SK-N-SH (cell line): ENCODE data around the gene STX2. TPM values are rescaled to one million over a fixed set of nuclear protein-coding genes. Genes with fewer than 3 reads are reported as not detected.

ENCODE experiments used
- CTCF ChIA-PET: fragments of 300-600, 350-600 bp; formaldehyde crosslinking; extraction: SDS; loops from one replicate; lab custom pipeline; 2021; lab: Yijun Ruan, JAX
- POLR2A ChIA-PET: fragments of 350-600 bp; sonication (Branson Sonifier 250); formaldehyde crosslinking; extraction: SDS; loops from one replicate; lab custom pipeline; 2020; ENCODE audit warnings: antibody characterized with exemption, inconsistent platforms; lab: Yijun Ruan, JAX
- DNase-seq: peaks from one replicate; pipeline ENCODE4 v3.0.0; 2012
- H2AFZ ChIP-seq: fragments of 200-600 bp; sonication (generic); 2 replicates; pipeline ENCODE4 v1.8.1; 2016; ENCODE audit warnings: antibody characterized with exemption, mild to moderate bottlenecking, low read depth
- H3F3A ChIP-seq: fragments of 200-600 bp; sonication (generic); replicated peaks from 2 replicates; pipeline ENCODE3; 2016; ENCODE audit warnings: antibody characterized with exemption, mild to moderate bottlenecking; ENCODE audit not compliant: insufficient read depth
- H3K27ac ChIP-seq, 2 experiments: fragments of 200-500 bp in 1 of 2; fragments of 200-600 bp in 1 of 2; sonication (Bioruptor generic) in 1 of 2; sonication (generic), shearing (Covaris generic) in 1 of 2; 2 replicates each; pipeline versions ENCODE4 v1.5.1 to v1.6.1; 2014 to 2016; ENCODE audit warnings: low read depth in 2 of 2, inconsistent platforms in 1 of 2, low read length in 1 of 2, mild to moderate bottlenecking in 1 of 2, mixed read lengths in 1 of 2
- H3K27me3 ChIP-seq: fragments of 200-600 bp; sonication (generic), shearing (Covaris generic); 2 replicates; pipeline ENCODE4 v1.6.1; 2016; ENCODE audit warnings: mixed run types; ENCODE audit not compliant: insufficient read depth
- H3K36me3 ChIP-seq, 2 experiments: fragments of 200-500 bp in 1 of 2; fragments of 200-600 bp in 1 of 2; sonication (Bioruptor generic) in 1 of 2; sonication (generic) in 1 of 2; replicated peaks in 1 of 2; 2 replicates each; pipeline versions ENCODE3 to v1.5.1; 2014 to 2016; ENCODE audit warnings: low read length in 1 of 2, mild to moderate bottlenecking in 1 of 2; ENCODE audit not compliant: insufficient read depth in 2 of 2, control insufficient read depth in 1 of 2
- H3K4me1 ChIP-seq, 2 experiments: fragments of 200-500 bp in 1 of 2; fragments of 200-600 bp in 1 of 2; sonication (Bioruptor generic) in 1 of 2; sonication (generic), shearing (Covaris generic) in 1 of 2; 2 replicates each; pipeline versions ENCODE4 v1.5.1 to v1.6.1; 2014 to 2016; ENCODE audit warnings: low read depth in 1 of 2, low read length in 1 of 2, mixed run types in 1 of 2; ENCODE audit not compliant: insufficient read depth in 2 of 2, control insufficient read depth in 1 of 2
- H3K4me2 ChIP-seq: fragments of 200-600 bp; sonication (generic), shearing (Covaris generic); 2 replicates; pipeline ENCODE4 v1.6.1; 2017; ENCODE audit warnings: mixed run types
- H3K4me3 ChIP-seq, 2 experiments: fragments of 200-500 bp in 1 of 2; fragments of 200-600 bp in 1 of 2; sonication (Bioruptor generic) in 1 of 2; sonication (generic), shearing (Covaris generic) in 1 of 2; 2 replicates each; pipeline versions ENCODE4 v1.5.1 to v1.8.1; 2014 to 2016; ENCODE audit warnings: low read depth in 2 of 2, inconsistent platforms in 1 of 2, low read length in 1 of 2, mild to moderate bottlenecking in 1 of 2, mixed read lengths in 1 of 2, moderate library complexity in 1 of 2
- H3K79me2 ChIP-seq: fragments of 200-600 bp; sonication (generic); 2 replicates; pipeline ENCODE4 v1.8.1; 2017; ENCODE audit warnings: mild to moderate bottlenecking; ENCODE audit not compliant: insufficient read depth
- H3K9ac ChIP-seq: fragments of 200-600 bp; sonication (generic); 2 replicates; pipeline ENCODE4 v1.6.1; 2017; ENCODE audit warnings: mixed run types
- H3K9me2 ChIP-seq: fragments of 200-600 bp; sonication (generic); 2 replicates; pipeline ENCODE4 v1.6.1; 2017; ENCODE audit warnings: mixed run types
- H3K9me3 ChIP-seq: fragments of 200-600 bp; sonication (generic); 2 replicates; pipeline ENCODE4 v1.6.1; 2017; ENCODE audit warnings: mixed run types, mild to moderate bottlenecking, moderate library complexity
- H4K20me1 ChIP-seq: fragments of 200-600 bp; sonication (generic); 2 replicates; pipeline ENCODE4 v1.6.1; 2017; ENCODE audit warnings: mild to moderate bottlenecking, mixed run types; ENCODE audit not compliant: insufficient read depth
- CHD2 ChIP-seq: fragments of 150-350 bp; IDR thresholded peaks from 2 replicates; pipeline ENCODE4 v1.6.1; 2018; ENCODE audit warnings: low read length; ENCODE audit not compliant: partially characterized antibody
- EP300 ChIP-seq, 2 experiments: IDR thresholded peaks; 2 replicates each; pipeline versions ENCODE4 v1.4.0 to v1.6.1; 2012; ENCODE audit warnings: borderline replicate concordance in 1 of 2, low read depth in 1 of 2, low read length in 1 of 2
- FOXM1 ChIP-seq: IDR thresholded peaks from 2 replicates; pipeline ENCODE4 v1.4.0; 2012; ENCODE audit warnings: low read depth, mild to moderate bottlenecking
- JUND ChIP-seq: IDR thresholded peaks from 2 replicates; pipeline ENCODE4 v1.4.0; 2012
- MXI1 ChIP-seq: IDR thresholded peaks from 2 replicates; pipeline ENCODE4 v1.6.1; 2012; ENCODE audit warnings: mild to moderate bottlenecking, low read depth, low read length, improper control_type of control experiment
- NRF1 ChIP-seq: IDR thresholded peaks from 2 replicates; pipeline ENCODE4 v1.6.1; 2012; ENCODE audit warnings: low read depth, mild to moderate bottlenecking, low read length
- PBX3 ChIP-seq: IDR thresholded peaks from 2 replicates; pipeline ENCODE4; 2012
- REST ChIP-seq: IDR thresholded peaks from 2 replicates; pipeline ENCODE4 v1.6.1; 2012; ENCODE audit warnings: mild to moderate bottlenecking, low read depth, low read length, moderate library complexity
- SIN3A ChIP-seq: IDR thresholded peaks from 2 replicates; pipeline ENCODE4 v1.6.1; 2012; ENCODE audit warnings: low read depth, mild to moderate bottlenecking, low read length, moderate library complexity, borderline replicate concordance
- TEAD4 ChIP-seq: IDR thresholded peaks from 2 replicates; pipeline ENCODE4 v1.4.0; 2012; ENCODE audit warnings: mild to moderate bottlenecking, borderline replicate concordance; ENCODE audit not compliant: insufficient read depth
- USF1 ChIP-seq: IDR thresholded peaks from 2 replicates; pipeline ENCODE4 v1.4.0; 2012; ENCODE audit warnings: low read depth, borderline replicate concordance
- YY1 ChIP-seq: IDR thresholded peaks from 2 replicates; pipeline ENCODE4 v1.4.0; 2012; ENCODE audit warnings: low read depth, mild to moderate bottlenecking
- WGBS: methylation state at CpG from one replicate; pipeline ENCODE4 v1.1.6; 2017; ENCODE audit warnings: low lambda C conversion rate; 5-methylcytosine and 5-hydroxymethylcytosine counted together
- polyA plus RNA-seq, 3 experiments: library from polyadenylated mRNA; depleted of rRNA; stranded (reverse); fragments of >200 nt; gene quantifications; 2 replicates each; pipeline ENCODE4 v1.2.3, GENCODE V29; 2012
- TF ChIP-seq, protein P1 (sequence below): fragments of 200-600 bp; sonication (generic); IDR thresholded peaks from 2 replicates; pipeline ENCODE4 v1.6.1; 2017; ENCODE audit warnings: antibody characterized with exemption, mild to moderate bottlenecking, moderate library complexity
- TF ChIP-seq, protein P2 (sequence below): IDR thresholded peaks from 2 replicates; pipeline ENCODE4 v1.4.0; 2012; ENCODE audit warnings: low read depth, borderline replicate concordance
- TF ChIP-seq, protein P3 (sequence below): fragments of 150-350 bp; IDR thresholded peaks from 2 replicates; pipeline ENCODE4 v1.6.1; 2016; ENCODE audit warnings: mild to moderate bottlenecking, low read depth, low read length

Gene STX2
- polyA plus RNA-seq, 1 of the 3 experiments (the other 2 are of a cell fraction), result 25.1 TPM

DNA sequence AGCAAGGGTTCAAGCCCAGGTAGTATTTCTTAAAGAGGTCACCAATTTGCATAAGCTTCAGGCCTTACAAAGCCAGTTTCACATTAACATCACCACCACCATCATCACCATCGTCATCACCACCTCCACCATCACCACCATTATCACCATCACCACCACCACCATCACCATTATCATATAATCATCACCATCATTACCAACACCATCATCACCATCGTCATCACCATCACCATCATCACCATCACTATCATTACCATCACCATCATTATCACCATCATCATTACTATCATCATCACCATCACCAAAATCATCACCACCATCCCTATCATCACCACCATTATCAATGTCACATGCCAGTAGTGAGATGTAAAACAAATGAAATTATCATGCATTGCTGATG is 72.6 kb downstream of the STX2 start:
- no peaks in the 10 kb centered on the region for H3K27me3 ChIP-seq
- H3K4me2 ChIP-seq, result no peak overlapping the region
- H3K36me3 ChIP-seq, result no peaks in the 10 kb centered on the region
- ChIA-PET POLR2A (no interaction called here), CTCF (interaction anchor here (2.8 kb wide), 1 partner anchor 19 kb away, joined by 7 read pairs; no protein-coding TSS in a partner anchor)
- no peaks in the 10 kb centered on the region for H4K20me1 ChIP-seq
- H3F3A ChIP-seq, result peaks cover 6% of the 10 kb centered on the region
- no peaks in the 10 kb centered on the region for H3K9me3 ChIP-seq
- H3K79me2 ChIP-seq, result no peaks in the 10 kb centered on the region
- TF ChIP-seq, protein P1, sequence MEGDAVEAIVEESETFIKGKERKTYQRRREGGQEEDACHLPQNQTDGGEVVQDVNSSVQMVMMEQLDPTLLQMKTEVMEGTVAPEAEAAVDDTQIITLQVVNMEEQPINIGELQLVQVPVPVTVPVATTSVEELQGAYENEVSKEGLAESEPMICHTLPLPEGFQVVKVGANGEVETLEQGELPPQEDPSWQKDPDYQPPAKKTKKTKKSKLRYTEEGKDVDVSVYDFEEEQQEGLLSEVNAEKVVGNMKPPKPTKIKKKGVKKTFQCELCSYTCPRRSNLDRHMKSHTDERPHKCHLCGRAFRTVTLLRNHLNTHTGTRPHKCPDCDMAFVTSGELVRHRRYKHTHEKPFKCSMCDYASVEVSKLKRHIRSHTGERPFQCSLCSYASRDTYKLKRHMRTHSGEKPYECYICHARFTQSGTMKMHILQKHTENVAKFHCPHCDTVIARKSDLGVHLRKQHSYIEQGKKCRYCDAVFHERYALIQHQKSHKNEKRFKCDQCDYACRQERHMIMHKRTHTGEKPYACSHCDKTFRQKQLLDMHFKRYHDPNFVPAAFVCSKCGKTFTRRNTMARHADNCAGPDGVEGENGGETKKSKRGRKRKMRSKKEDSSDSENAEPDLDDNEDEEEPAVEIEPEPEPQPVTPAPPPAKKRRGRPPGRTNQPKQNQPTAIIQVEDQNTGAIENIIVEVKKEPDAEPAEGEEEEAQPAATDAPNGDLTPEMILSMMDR, result no peak
- TF ChIP-seq EP300 (IDR thresholded peaks at IDR 0.05; ENCODE audit: borderline replicate concordance in 1 of 2, low read depth in 1 of 2, low read length in 1 of 2) (no peak), YY1 (no peak), NRF1 (no peak), USF1 (no peak), JUND (no peak)
- no peak for DNase-seq
- no peak overlapping the region for H3K4me3 ChIP-seq
- H2AFZ ChIP-seq, result no peak overlapping the region
- no peaks in the 10 kb centered on the region for H3K9me2 ChIP-seq
- no peak overlapping the region for H3K9ac ChIP-seq
- H3K27ac ChIP-seq, result no peak overlapping the region
- no peaks in the 10 kb centered on the region for H3K4me1 ChIP-seq
- 35% methylated on average over 2 of the region's 2 CpGs for WGBS

DNA sequence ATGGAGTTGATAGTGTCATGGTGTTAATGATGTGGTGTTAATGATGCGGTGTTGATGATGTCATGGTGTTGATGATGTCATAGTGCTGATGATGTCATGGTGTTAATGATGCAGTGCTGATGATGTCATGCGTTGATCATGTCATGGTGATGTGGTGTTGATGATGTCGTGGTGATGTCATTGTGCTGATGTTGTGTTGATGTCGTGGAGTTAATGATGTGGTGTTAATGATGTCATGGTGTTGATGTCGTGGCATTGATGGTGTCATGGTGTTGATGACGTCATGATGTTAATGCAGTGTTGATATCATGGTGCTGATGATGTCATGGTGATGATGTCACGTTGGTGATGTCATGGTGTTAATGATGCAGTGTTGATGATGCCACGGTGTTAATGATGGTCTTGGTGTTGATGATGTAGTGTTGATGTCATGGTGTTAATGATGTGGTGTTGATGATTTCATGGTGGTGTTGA is 73.8 kb downstream of the STX2 start:
- Histone ChIP-seq H3K27me3 (no peaks in the 10 kb centered on the region), H3K79me2 (no peaks in the 10 kb centered on the region), H3K4me2 (no peak overlapping the region), H3K4me3 (no peak overlapping the region), H3K9me2 (no peaks in the 10 kb centered on the region), H3K36me3 (no peaks in the 10 kb centered on the region), H3K9ac (no peak overlapping the region), H3F3A (peaks cover 6% of the 10 kb centered on the region), H3K4me1 (no peaks in the 10 kb centered on the region), H2AFZ (no peak overlapping the region), H3K9me3 (no peaks in the 10 kb centered on the region), H3K27ac (no peak overlapping the region), H4K20me1 (no peaks in the 10 kb centered on the region)
- 50% methylated on average over 8 of the region's 8 CpGs for WGBS
- POLR2A ChIA-PET, result no interaction called here
- no peak for DNase-seq
- CTCF ChIA-PET, result no interaction called here
- TF ChIP-seq, protein P2, sequence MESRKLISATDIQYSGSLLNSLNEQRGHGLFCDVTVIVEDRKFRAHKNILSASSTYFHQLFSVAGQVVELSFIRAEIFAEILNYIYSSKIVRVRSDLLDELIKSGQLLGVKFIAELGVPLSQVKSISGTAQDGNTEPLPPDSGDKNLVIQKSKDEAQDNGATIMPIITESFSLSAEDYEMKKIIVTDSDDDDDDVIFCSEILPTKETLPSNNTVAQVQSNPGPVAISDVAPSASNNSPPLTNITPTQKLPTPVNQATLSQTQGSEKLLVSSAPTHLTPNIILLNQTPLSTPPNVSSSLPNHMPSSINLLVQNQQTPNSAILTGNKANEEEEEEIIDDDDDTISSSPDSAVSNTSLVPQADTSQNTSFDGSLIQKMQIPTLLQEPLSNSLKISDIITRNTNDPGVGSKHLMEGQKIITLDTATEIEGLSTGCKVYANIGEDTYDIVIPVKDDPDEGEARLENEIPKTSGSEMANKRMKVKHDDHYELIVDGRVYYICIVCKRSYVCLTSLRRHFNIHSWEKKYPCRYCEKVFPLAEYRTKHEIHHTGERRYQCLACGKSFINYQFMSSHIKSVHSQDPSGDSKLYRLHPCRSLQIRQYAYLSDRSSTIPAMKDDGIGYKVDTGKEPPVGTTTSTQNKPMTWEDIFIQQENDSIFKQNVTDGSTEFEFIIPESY, result no peak
- TF ChIP-seq, protein P3, sequence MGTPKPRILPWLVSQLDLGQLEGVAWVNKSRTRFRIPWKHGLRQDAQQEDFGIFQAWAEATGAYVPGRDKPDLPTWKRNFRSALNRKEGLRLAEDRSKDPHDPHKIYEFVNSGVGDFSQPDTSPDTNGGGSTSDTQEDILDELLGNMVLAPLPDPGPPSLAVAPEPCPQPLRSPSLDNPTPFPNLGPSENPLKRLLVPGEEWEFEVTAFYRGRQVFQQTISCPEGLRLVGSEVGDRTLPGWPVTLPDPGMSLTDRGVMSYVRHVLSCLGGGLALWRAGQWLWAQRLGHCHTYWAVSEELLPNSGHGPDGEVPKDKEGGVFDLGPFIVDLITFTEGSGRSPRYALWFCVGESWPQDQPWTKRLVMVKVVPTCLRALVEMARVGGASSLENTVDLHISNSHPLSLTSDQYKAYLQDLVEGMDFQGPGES, result no peak
- TF ChIP-seq USF1 (no peak), PBX3 (no peak), SIN3A (no peak), FOXM1 (no peak), MXI1 (no peak), TEAD4 (no peak), CHD2 (no peak), REST (no peak)
